C4-2B (cell line): ENCODE data around the gene GPR173.

Experiments
- H3K27ac ChIP-seq: fragments of 450-650 bp; 2 replicates; pipeline ENCODE4 v1.5.1; 2017
- ZFX ChIP-seq: fragments of 450-650 bp; IDR thresholded peaks from 2 replicates; pipeline ENCODE4 v1.6.1; 2017
- TF ChIP-seq, protein P1 (sequence below): fragments of 450-650 bp; conservative IDR thresholded peaks from 2 replicates; pipeline ENCODE4 v1.5.1; 2017; ENCODE audit warnings: mild to moderate bottlenecking

Gene GPR173

GRCh38 chrX:53009032-53009431 lies 39.6 kb upstream of the GPR173 start:
- H3K27ac ChIP-seq: no peak overlapping the region
- TF ChIP-seq, protein P1, sequence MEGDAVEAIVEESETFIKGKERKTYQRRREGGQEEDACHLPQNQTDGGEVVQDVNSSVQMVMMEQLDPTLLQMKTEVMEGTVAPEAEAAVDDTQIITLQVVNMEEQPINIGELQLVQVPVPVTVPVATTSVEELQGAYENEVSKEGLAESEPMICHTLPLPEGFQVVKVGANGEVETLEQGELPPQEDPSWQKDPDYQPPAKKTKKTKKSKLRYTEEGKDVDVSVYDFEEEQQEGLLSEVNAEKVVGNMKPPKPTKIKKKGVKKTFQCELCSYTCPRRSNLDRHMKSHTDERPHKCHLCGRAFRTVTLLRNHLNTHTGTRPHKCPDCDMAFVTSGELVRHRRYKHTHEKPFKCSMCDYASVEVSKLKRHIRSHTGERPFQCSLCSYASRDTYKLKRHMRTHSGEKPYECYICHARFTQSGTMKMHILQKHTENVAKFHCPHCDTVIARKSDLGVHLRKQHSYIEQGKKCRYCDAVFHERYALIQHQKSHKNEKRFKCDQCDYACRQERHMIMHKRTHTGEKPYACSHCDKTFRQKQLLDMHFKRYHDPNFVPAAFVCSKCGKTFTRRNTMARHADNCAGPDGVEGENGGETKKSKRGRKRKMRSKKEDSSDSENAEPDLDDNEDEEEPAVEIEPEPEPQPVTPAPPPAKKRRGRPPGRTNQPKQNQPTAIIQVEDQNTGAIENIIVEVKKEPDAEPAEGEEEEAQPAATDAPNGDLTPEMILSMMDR: no peak

DNA sequence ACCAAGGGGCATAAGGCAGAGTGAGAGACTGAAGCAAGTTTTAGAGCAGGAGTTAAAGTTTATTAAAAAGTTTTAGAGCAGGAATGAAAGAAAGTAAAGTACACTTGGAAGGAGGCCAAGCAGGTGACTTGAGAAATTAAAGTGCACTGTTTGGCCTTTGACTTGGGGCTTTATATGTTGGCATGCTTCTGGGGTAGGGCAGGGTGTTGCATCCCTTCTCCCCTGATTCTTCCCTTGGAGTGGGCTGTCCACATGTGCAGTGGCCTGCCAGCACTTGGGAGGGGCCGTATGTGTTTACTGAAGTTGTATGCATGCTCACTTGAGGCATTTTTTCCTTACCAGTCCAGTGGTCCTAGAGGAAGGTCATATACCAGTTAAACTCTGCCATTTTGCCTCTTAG lies 35.3 kb upstream of the GPR173 start:
- H3K27ac ChIP-seq: no peak overlapping the region
- TF ChIP-seq, protein P1: no peak
- TF ChIP-seq ZFX: no peak

- TF ChIP-seq, protein P1: peak; percentile 16
- TF ChIP-seq ZFX: no peak
- no peak overlapping the region for H3K27ac ChIP-seq
Measured at GRCh38 chrX:53018627-53019026, 30.0 kb upstream of the GPR173 start.

- TF ChIP-seq, protein P1: no peak
- TF ChIP-seq ZFX: no peak
- no peak overlapping the region for H3K27ac ChIP-seq
Measured at GRCh38 chrX:53022381-53022780, 26.2 kb upstream of the GPR173 start.

DNA sequence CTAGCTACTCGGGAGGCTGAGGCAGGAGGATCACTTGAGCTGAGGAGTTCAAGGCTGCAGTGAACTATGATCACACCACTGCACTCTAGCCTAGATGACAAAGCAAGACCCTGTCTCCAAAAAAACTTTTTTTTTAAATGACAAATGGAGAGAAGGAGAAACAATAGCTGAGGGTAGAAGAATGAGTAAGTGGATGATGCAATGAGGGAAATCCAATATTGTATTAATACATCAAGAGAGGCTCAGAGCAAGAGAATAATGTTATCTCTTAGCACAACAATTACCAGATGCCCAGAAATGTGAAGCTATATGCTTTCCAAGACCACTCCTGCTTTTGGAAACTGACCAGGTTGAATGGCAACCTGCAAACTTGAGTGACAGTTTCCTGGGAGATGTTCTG lies 19.9 kb upstream of the GPR173 start:
- H3K27ac ChIP-seq: no peak overlapping the region
- TF ChIP-seq, protein P1: no peak

DNA sequence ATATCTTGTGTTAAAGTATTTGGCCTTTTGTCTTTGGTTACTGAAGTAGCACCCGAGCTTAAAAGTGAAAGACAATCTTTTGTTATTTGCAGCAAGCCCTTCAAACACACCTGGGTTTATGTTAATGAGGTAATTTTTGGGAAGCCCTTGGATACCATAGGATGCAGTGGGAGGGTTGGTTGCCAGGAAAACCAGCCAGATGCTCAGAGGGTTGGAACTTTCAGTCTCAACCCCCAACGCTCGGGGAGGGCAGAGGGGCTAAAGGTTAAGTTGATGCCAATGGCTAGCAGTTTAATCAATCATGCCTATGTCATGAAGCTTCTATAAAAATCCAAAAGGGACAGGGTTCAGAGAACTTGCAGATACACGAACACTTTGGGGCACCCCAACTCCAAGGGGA lies 17.2 kb upstream of the GPR173 start:
- TF ChIP-seq ZFX: no peak
- TF ChIP-seq, protein P1: no peak
- no peak overlapping the region for H3K27ac ChIP-seq

DNA sequence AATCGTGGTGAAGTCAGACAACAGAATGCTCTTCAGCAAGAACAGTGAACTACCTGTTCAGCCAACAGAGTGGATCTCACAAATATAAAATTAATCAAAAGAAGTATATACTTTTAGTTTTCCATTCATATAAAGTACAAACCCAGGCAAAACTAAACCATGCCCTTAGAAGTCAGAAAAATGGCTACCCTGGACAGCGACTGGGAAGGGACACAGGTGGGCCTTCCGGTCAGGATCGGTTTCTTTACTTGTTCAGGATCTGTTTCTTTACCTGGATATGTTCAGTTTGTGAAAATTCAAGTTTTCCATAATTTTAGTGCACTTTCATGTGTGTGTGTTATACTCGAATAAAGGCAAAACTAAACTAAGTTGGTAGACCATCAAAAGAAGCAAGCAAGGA lies 12.4 kb upstream of the GPR173 start:
- H3K27ac ChIP-seq: no peak overlapping the region
- no peak for TF ChIP-seq ZFX
- TF ChIP-seq, protein P1: no peak

GRCh38 chrX:53039236-53039635 lies 9.4 kb upstream of the GPR173 start:
- TF ChIP-seq, protein P1: no peak
- no peak for TF ChIP-seq ZFX
- H3K27ac ChIP-seq: no peak overlapping the region
